SK-N-SH treated with all-trans-retinoic acid at 6 μM for 48 hours (cell line): ENCODE data around the gene PATE1.

Source experiments
- ARNTL ChIP-seq: fragments of 450-650 bp; formaldehyde crosslinking; IDR thresholded peaks from 2 replicates; pipeline ENCODE4 v1.5.0; 2020; ENCODE audit warnings: low read depth, mild to moderate bottlenecking, moderate library complexity, borderline replicate concordance
- CSDC2 ChIP-seq: fragments of 250-450 bp; sonication (Bioruptor Pico); IDR thresholded peaks from 2 replicates; pipeline ENCODE4 v1.5.0; 2020; ENCODE audit warnings: mild to moderate bottlenecking, moderate library complexity
- GLIS3 ChIP-seq: fragments of 250-450 bp; sonication (Bioruptor Pico); IDR thresholded peaks from 2 replicates; pipeline ENCODE4 v1.5.0; 2020; ENCODE audit warnings: mild to moderate bottlenecking, moderate library complexity
- ISL1 ChIP-seq: fragments of 250-450 bp; sonication (Bioruptor Pico); IDR thresholded peaks from 2 replicates; pipeline ENCODE4 v2.1.2; 2022; ENCODE audit warnings: mild to moderate bottlenecking, moderate library complexity
- OSR1 ChIP-seq: fragments of 250-450 bp; sonication (Bioruptor Pico); IDR thresholded peaks from 2 replicates; pipeline ENCODE4 v1.8.0; 2022; ENCODE audit warnings: moderate library complexity, mild to moderate bottlenecking, inconsistent platforms
- PATZ1 ChIP-seq: fragments of 250-450 bp; sonication (Bioruptor Pico); IDR thresholded peaks from 2 replicates; pipeline ENCODE4 v1.8.0; 2020; ENCODE audit warnings: mild to moderate bottlenecking, moderate library complexity, borderline replicate concordance
- RARB ChIP-seq: fragments of 250-450 bp; sonication (Bioruptor Pico); IDR thresholded peaks from 2 replicates; pipeline ENCODE4 v1.8.0; 2021; ENCODE audit warnings: mild to moderate bottlenecking, moderate library complexity
- TCF4 ChIP-seq: fragments of 250-450 bp; sonication (Bioruptor Pico); IDR thresholded peaks from 2 replicates; pipeline ENCODE4 v1.8.0; 2021; ENCODE audit warnings: mild to moderate bottlenecking, moderate library complexity, borderline replicate concordance
- TOX ChIP-seq: fragments of 250-450 bp; sonication (Bioruptor Pico); IDR thresholded peaks from 2 replicates; pipeline ENCODE4 v1.8.0; 2021; ENCODE audit warnings: mild to moderate bottlenecking, moderate library complexity, borderline replicate concordance
- ZC3H10 ChIP-seq: fragments of 250-450 bp; sonication (Bioruptor Pico); IDR thresholded peaks from 2 replicates; pipeline ENCODE4 v1.5.1; 2021; ENCODE audit warnings: mild to moderate bottlenecking, moderate library complexity
- ZFP30 ChIP-seq: fragments of 450-650 bp; formaldehyde crosslinking; IDR thresholded peaks from 2 replicates; pipeline ENCODE4 v1.5.0; 2022; ENCODE audit warnings: mild to moderate bottlenecking, moderate library complexity
- ZNF565 ChIP-seq: fragments of 450-650 bp; formaldehyde crosslinking; conservative IDR thresholded peaks from 2 replicates; pipeline ENCODE4 v1.5.0; 2020; ENCODE audit warnings: low read depth, mild to moderate bottlenecking, moderate library complexity
- ZNF70 ChIP-seq: fragments of 450-650 bp; formaldehyde crosslinking; IDR thresholded peaks from 2 replicates; pipeline ENCODE4 v1.5.0; 2020; ENCODE audit warnings: mild to moderate bottlenecking, moderate library complexity
- ZNF8 ChIP-seq: fragments of 450-650 bp; formaldehyde crosslinking; IDR thresholded peaks from 2 replicates; pipeline ENCODE4 v1.5.0; 2020; ENCODE audit warnings: mild to moderate bottlenecking, moderate library complexity

GRCh38 chr11:125750629-125751028 is 4.5 kb downstream of the PATE1 start:
- TF ChIP-seq CSDC2 (CRISPR knock-in tag) (no peak), TCF4 (CRISPR knock-in tag) (no peak), OSR1 (CRISPR knock-in tag) (no peak), PATZ1 (no peak), ZNF70 (CRISPR knock-in tag) (no peak), GLIS3 (CRISPR knock-in tag) (no peak), ISL1 (no peak), TOX (CRISPR knock-in tag) (no peak), ZFP30 (CRISPR knock-in tag) (no peak), ZNF8 (CRISPR knock-in tag) (no peak), ZC3H10 (no peak), ARNTL (CRISPR knock-in tag) (no peak), ZNF565 (no peak), RARB (no peak)
